ENCODE data around the gene FOXRED1. TPM values are rescaled to one million over a fixed set of nuclear protein-coding genes. Genes with fewer than 3 reads are reported as not detected.

FOXRED1 gene
- total RNA-seq, 1 donor from 2014 or later, result 16.3 TPM

DNA sequence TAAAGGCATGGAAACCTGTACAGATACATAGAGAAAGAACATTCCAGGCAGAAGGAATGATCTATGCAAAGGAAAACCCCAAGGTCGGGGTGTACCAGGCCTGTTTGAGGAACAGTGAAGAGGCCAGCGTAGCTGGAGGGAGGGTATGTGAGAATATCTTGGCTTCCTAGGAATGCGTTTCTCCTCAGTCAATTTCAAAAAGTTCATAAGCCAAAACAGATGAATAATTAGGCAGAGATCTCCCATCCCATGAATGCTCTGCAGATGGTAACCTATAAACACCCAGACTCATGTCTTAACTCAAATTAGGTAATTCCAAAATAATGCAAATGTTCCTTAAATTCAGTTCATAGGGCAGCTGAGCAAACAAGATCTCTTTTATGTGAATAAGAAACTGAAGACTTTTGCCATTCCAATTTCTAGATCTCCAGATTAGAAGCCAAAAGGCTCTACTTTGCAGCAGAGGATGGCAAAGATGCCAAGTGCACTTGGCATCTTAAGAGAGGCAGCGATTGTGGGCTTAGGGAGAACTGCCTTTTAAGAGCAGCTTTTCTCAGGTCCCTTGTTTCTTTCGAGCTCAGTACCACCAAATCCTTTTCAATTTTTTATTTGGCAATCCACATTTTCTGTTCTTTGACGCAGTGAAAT is 44.2 kb upstream of the FOXRED1 start:
- Histone ChIP-seq H2AFZ (ENCODE audit: low read depth, low read length) (no peak overlapping the region), H3K79me2 (ENCODE audit: insufficient read depth, low read length) (peaks cover 67% of the 10 kb centered on the region), H3K27ac (ENCODE audit: low read depth, low read length) (no peak overlapping the region), H3K9me3 (ENCODE audit: insufficient read depth, low read depth, low read length) (no peaks in the 10 kb centered on the region), H3K36me3 (ENCODE audit: insufficient read depth, low read length) (no peaks in the 10 kb centered on the region), H3K4me3 (ENCODE audit: insufficient read depth, low read depth, low read length) (no peak overlapping the region), H4K20me1 (ENCODE audit: insufficient read depth, low read length) (peaks cover 72% of the 10 kb centered on the region), H3K9ac (ENCODE audit: low read length) (no peak overlapping the region), H3K4me2 (ENCODE audit: low read length) (no peak overlapping the region), H3K4me1 (ENCODE audit: insufficient read depth, low read length) (no peaks in the 10 kb centered on the region), H3K27me3 (ENCODE audit: insufficient read depth, low read length) (no peaks in the 10 kb centered on the region)
- no peak for FAIRE-seq
- no peaks in the 10 kb centered on the region for H3K9me3 Mint-ChIP-seq (ENCODE audit: unreplicated experiment)
- no peaks in the 10 kb centered on the region for H3K27me3 Mint-ChIP-seq (ENCODE audit: low read depth, unreplicated experiment)
- H3K27ac Mint-ChIP-seq (ENCODE audit: unreplicated experiment), result no peak overlapping the region
- no peak overlapping the region for H3K4me3 Mint-ChIP-seq (ENCODE audit: unreplicated experiment)
- TF ChIP-seq, protein P1, sequence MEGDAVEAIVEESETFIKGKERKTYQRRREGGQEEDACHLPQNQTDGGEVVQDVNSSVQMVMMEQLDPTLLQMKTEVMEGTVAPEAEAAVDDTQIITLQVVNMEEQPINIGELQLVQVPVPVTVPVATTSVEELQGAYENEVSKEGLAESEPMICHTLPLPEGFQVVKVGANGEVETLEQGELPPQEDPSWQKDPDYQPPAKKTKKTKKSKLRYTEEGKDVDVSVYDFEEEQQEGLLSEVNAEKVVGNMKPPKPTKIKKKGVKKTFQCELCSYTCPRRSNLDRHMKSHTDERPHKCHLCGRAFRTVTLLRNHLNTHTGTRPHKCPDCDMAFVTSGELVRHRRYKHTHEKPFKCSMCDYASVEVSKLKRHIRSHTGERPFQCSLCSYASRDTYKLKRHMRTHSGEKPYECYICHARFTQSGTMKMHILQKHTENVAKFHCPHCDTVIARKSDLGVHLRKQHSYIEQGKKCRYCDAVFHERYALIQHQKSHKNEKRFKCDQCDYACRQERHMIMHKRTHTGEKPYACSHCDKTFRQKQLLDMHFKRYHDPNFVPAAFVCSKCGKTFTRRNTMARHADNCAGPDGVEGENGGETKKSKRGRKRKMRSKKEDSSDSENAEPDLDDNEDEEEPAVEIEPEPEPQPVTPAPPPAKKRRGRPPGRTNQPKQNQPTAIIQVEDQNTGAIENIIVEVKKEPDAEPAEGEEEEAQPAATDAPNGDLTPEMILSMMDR (IDR thresholded peaks at IDR 0.05; ENCODE audit: insufficient read depth, low read depth, low read length), result no peak
- TF ChIP-seq EZH2 (IDR thresholded peaks at IDR 0.05; ENCODE audit: insufficient read depth, low read length), result no peak
- H3K4me1 Mint-ChIP-seq (ENCODE audit: low read depth, unreplicated experiment), result peaks cover 6% of the 10 kb centered on the region
- H3K36me3 Mint-ChIP-seq (ENCODE audit: low read depth, unreplicated experiment), result peaks cover 2% of the 10 kb centered on the region
- DNase-seq (ENCODE audit: low read depth), result no peak

DNA sequence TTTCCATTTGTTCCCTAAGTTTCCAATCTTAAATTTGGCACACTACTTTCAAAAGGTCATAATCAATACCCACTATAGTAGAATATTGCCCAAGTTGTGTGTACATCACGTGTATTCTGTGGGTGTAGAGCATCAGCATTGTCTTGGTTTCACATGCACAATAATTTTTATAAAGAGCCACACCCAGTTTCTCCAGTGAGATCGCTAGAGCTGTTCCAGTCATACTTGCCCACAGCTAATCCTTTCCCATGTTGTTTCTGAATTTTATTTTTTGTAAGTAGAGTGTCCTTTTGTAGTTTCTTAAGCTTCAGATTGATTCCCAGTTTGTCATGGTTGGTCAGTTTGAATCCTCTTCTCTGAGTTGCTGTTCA is 43.7 kb upstream of the FOXRED1 start:
- peaks cover 70% of the 10 kb centered on the region for H4K20me1 ChIP-seq (ENCODE audit: insufficient read depth, low read length)

More for the DNA sequence above, 43.7 kb upstream of the FOXRED1 start:
- H2AFZ ChIP-seq (ENCODE audit: low read depth, low read length), result no peak overlapping the region
- Mint-ChIP-seq H3K27ac (ENCODE audit: unreplicated experiment) (no peak overlapping the region), H3K36me3 (ENCODE audit: low read depth, unreplicated experiment) (peaks cover 2% of the 10 kb centered on the region), H3K4me3 (ENCODE audit: unreplicated experiment) (no peak overlapping the region), H3K27me3 (ENCODE audit: low read depth, unreplicated experiment) (no peaks in the 10 kb centered on the region), H3K9me3 (ENCODE audit: unreplicated experiment) (no peaks in the 10 kb centered on the region), H3K4me1 (ENCODE audit: low read depth, unreplicated experiment) (peaks cover 3% of the 10 kb centered on the region)
- DNase-seq (ENCODE audit: low read depth) (no peak), FAIRE-seq (no peak)
- no peak overlapping the region for H3K27ac ChIP-seq (ENCODE audit: low read depth, low read length)
- H3K9me3 ChIP-seq (ENCODE audit: insufficient read depth, low read depth, low read length), result no peaks in the 10 kb centered on the region
- no peaks in the 10 kb centered on the region for H3K27me3 ChIP-seq (ENCODE audit: insufficient read depth, low read length)
- H3K9ac ChIP-seq (ENCODE audit: low read length), result no peak overlapping the region
- H3K4me2 ChIP-seq (ENCODE audit: low read length), result no peak overlapping the region
- TF ChIP-seq, protein P1 (IDR thresholded peaks at IDR 0.05; ENCODE audit: insufficient read depth, low read depth, low read length), result no peak
- no peak for TF ChIP-seq EZH2 (IDR thresholded peaks at IDR 0.05; ENCODE audit: insufficient read depth, low read length)
- no peak overlapping the region for H3K4me3 ChIP-seq (ENCODE audit: insufficient read depth, low read depth, low read length)
- no peaks in the 10 kb centered on the region for H3K36me3 ChIP-seq (ENCODE audit: insufficient read depth, low read length)
- H3K4me1 ChIP-seq (ENCODE audit: insufficient read depth, low read length), result no peaks in the 10 kb centered on the region
- H3K79me2 ChIP-seq (ENCODE audit: insufficient read depth, low read length), result peaks cover 62% of the 10 kb centered on the region

Data from astrocyte (in vitro differentiated cells and primary cell).